Peyer's patch (tissue), 4 donors: Measurements from ENCODE around the gene EPB41L5.

Experiments used
- CTCF ChIP-seq, 6 experiments: fragments of 450-650 bp in 4 of 6; fragments of 200-600 bp in 2 of 6; sonication (generic) in 1 of 6; IDR thresholded peaks; one replicate each; pipeline ENCODE4 v1.5.1; 2017 to 2019; ENCODE audit warnings: antibody characterized with exemption in 6 of 6, mild to moderate bottlenecking in 3 of 6, moderate library complexity in 1 of 6
- POLR2A ChIP-seq, 2 donors: fragments of 450-650 bp; IDR thresholded peaks; one replicate each; pipeline ENCODE4 v1.5.1; 2017; ENCODE audit warnings: antibody characterized with exemption in 2 of 2, mild to moderate bottlenecking in 2 of 2, moderate library complexity in 2 of 2

DNA sequence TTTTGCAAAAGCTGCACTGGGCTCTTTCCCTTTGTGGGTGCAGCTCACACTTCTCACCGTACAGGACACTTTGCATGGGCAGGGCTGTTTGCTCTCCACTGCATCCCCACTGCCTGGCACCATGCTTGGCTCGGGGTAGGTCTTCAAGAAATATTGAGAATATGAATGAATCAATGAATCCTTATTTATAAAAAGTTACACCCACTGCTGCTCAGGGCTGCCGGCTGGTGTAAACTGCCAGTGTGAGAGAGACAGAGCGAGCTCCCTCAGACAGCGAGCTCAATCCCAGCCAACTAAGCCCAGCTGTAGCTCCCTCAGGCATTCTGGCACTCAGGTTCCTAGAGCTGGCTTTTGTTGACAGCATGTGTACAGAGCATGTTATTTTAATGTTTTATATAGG, 206.9 kb downstream of the EPB41L5 start:
- TF ChIP-seq CTCF (IDR thresholded peaks at IDR 0.05): no peak
- TF ChIP-seq POLR2A (IDR thresholded peaks at IDR 0.05): no peak
